ENCODE measurements around the gene HCRTR2. TPM values are rescaled to one million over a fixed set of nuclear protein-coding genes. Genes with fewer than 3 reads are reported as not detected.

HCRTR2 gene
- total and polyA plus RNA-seq, 2 of the 8 experiments (the other 6 are each of a cell fraction or from before 2014, with no cell fraction given), result 0.19 to 0.23 TPM

DNA sequence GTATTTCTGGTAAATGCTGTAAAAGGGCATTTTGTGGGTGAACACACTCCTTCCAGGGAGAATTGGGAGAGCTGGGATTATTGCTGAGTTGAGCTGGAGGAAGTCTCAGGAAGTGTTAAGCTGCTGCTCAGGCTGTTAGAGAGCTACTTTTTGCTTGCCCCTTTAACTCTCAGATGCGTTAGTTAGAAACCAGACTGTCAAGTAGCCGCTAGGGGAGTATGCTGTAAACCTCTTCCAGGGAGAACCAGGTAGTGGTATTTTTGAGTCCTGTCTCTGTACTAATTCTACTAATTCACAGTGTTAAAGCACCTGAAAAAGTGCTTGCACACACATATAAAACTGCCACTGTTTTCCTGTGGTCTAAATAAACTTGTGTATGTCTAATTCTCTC lies 146.4 kb downstream of the HCRTR2 start (continued):
- TF ChIP-seq CTBP2 (IDR thresholded peaks at IDR 0.05; ENCODE audit: borderline replicate concordance, insufficient read depth, insufficient read length, low read length) (no peak), POLR2A (IDR thresholded peaks at IDR 0.05; ENCODE audit: control extremely low read depth in 1 of 2, low read depth in 2 of 2, low read length in 2 of 2) (no peak), HDAC2 (IDR thresholded peaks at IDR 0.05; ENCODE audit: borderline replicate concordance in 1 of 2, low read depth in 2 of 2, low read length in 2 of 2) (no peak), SUZ12 (IDR thresholded peaks at IDR 0.05; ENCODE audit: low read length) (no peak), EZH2 (IDR thresholded peaks at IDR 0.05; ENCODE audit: low read depth, low read length, severe bottlenecking) (no peak), JUN (IDR thresholded peaks at IDR 0.05; ENCODE audit: low read depth, low read length) (no peak), RBBP5 (IDR thresholded peaks at IDR 0.05; ENCODE audit: borderline replicate concordance, low read depth, low read length) (no peak)

Data from H1 (cell line).